Stimulated activated CD4-positive, alpha-beta T cell treated with anti-CD3 and anti-CD28 coated beads, Interleukin-15, amount 100 ng/mL, for 48 hours (primary cell): ENCODE measurements around the gene MUC4.
"Not testable (repeated sequence)": the region's sequence is repeated elsewhere in the genome, so short reads cannot be mapped to it uniquely, and the experiment has no call there.

ENCODE experiments used
- DNase-seq, 2 donors: peaks; one replicate each; pipeline ENCODE4 v3.0.0-alpha.2; 2020; ENCODE audit warnings: low read depth in 2 of 2

MUC4 gene

GRCh38 chr3:195813916-195814640, 2.3 kb upstream of the MUC4 start:
- no peak for DNase-seq

GRCh38 chr3:195812366-195812765, 637 bp upstream of the MUC4 start:
- no peak for DNase-seq

DNA sequence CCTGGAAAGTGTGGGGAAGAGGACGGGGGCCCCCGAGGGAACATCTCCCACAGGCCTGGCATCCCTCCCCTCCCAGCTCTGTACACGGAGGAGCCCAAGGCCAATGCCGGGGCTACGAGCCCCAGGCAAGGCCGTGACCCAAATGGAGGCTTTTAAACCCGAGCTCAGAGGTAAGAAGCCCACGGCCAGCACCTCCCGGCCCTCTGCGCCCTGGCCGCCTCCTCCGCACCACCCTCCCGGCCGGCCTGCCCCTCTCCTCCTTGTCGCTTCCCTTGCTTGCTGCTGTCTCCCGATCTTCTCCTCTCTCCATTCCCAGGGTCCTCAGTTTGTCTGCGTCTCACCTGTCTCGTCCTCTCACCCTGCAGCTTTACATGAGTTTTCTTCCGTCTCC, 1.3 kb downstream of the MUC4 start:
- no peak for DNase-seq

DNA sequence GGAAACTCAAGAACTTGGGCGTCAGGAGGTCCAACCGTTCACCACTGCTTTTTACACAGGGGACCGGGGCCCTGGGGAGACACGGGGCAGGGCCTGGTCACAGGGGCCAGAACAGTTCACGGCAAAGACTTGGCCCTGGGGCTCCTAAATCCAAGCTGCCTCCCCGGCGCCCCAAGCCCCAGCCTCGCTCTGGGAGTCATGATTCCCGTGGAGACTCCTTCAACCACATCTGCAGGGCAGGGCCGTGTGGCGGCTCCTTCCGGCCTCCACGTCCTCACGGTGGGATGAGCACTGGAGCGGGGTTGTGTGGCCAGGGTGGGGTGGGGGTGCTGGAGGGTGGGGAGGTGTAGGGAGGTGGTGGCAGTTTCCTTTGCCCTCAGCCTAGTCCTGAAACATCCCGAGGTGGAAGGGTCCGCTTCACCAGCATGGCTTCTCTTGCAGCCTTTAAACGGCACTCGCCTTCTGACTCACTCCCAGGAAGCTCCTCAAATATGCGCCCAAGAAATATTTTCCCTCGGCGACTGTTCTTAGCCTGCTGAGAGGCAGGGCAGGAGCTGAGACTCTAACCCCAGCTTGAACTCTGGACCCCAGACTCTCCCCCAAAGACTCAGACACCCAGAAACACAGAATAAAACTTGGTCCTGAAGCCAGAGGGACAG, 1.8 kb downstream of the MUC4 start:
- DNase-seq: no peak

GRCh38 chr3:195809291-195809785, 2.4 kb downstream of the MUC4 start:
- DNase-seq: no peak

- DNase-seq: no peak
These were observed 2.9 kb downstream of the MUC4 start for GRCh38 chr3:195808741-195809290.

- DNase-seq: no peak
These were observed 4.0 kb downstream of the MUC4 start for GRCh38 chr3:195807681-195808121.

DNA sequence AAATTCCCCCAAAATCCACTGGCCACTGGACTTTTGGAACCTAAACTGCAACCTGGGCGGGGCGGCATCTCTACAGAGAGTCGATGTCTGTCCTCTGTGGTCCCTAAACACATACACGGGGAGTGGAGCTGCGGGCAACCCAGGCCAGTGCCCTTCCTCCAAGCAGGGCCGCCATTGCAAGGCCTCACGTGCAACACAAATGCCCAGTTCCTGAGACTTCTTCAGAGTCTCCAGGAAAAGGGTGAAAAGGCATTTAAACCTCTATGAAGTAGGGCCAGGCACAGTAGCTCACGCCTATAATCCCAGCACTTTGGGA, 4.9 kb downstream of the MUC4 start:
- DNase-seq: no peak

DNA sequence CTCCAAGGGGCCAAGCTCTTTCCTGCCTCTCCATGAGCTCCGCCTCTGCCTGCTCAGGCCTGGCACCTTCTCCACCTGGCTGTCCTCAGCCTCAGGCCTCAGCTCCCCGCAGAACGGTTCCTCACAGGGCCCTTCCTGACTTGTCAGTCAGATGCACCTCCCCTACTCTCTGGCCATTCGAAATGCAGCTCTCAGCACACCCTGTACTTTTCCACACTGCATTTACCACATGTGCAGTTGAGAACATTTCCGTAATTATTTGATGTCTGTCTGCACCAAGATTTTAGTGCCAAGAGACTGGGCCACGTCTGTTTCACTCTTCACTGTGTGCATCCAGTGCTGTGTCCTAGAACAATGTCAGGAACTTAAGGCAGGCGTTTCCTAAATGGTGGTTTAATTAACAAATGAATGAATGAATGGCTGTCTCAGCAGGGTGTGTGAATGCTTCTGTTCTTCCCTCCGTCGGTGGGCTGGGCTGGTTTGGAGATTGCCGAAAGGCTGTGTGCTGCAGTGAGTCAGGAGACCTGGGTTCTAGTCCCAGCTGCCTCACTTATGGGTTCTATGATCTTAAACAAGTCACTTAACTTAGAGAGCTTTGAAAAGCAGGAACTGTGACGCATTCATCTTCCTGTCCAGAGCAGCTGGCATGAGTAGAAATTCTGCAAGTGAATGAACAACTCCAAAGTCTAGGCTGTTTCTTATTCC, 5.4 kb downstream of the MUC4 start:
- DNase-seq: no peak

DNA sequence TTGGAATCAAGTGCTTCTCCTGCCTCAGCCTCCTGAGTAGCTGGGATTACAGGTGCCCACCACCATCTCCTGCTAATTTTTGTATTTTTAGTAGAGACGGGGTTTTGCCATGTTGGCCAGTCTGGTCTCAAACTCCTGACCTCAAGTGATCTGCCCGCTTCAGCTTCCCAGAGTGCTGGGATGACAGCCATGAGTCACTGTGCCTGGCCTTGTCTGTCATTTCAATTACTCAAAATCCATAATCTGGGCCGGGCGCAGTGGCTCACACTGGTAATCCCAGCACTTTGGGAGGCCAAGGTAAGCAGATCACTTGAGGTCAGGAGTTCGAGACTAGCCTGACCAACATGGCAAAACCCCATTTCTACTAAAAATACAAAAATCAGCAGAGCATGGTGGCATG, 6.1 kb downstream of the MUC4 start:
- DNase-seq: not testable (repeated sequence)

DNA sequence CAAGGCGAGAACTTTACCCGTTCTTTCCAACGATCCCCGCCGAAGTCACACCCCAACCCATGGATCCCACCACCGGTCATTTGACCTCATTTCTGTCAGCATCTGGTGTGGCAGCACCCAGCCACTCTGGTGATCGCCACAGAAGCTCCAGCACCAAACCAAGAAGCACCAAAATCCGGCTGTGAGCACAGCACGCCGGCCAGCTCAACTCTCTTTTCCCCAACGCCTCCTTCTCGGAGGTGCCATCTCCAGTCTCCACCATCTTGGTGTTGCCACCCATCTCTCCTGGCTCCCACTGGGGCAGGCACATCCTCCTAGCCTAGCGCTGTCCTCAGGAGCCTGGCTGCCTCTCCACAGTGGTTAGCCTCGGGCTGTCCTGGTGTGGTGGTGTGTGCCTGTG, 6.5 kb downstream of the MUC4 start:
- DNase-seq: no peak

- DNase-seq: no peak
These were observed 8.3 kb downstream of the MUC4 start for GRCh38 chr3:195803289-195803908.

DNA sequence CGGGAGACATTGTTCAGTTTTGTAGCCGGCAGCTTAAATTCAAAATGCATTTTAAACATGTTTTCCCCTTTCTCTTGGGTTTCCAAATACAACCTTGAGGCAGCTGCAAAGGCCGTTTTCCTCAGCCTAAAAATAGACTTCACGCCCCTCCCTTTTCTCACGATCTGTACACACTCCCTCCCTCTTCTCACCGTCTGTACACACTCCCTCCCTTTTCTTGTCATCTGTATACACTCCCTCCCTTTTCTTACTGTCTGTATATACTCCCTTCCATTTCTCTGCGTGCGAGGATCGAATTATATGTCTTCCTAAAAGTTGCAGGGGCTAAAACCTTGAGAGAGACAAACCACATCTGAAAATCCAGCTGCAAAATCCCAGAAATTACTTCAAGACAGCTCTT, 8.9 kb downstream of the MUC4 start:
- DNase-seq: no peak

GRCh38 chr3:195802261-195802701, 9.4 kb downstream of the MUC4 start:
- no peak for DNase-seq

DNA sequence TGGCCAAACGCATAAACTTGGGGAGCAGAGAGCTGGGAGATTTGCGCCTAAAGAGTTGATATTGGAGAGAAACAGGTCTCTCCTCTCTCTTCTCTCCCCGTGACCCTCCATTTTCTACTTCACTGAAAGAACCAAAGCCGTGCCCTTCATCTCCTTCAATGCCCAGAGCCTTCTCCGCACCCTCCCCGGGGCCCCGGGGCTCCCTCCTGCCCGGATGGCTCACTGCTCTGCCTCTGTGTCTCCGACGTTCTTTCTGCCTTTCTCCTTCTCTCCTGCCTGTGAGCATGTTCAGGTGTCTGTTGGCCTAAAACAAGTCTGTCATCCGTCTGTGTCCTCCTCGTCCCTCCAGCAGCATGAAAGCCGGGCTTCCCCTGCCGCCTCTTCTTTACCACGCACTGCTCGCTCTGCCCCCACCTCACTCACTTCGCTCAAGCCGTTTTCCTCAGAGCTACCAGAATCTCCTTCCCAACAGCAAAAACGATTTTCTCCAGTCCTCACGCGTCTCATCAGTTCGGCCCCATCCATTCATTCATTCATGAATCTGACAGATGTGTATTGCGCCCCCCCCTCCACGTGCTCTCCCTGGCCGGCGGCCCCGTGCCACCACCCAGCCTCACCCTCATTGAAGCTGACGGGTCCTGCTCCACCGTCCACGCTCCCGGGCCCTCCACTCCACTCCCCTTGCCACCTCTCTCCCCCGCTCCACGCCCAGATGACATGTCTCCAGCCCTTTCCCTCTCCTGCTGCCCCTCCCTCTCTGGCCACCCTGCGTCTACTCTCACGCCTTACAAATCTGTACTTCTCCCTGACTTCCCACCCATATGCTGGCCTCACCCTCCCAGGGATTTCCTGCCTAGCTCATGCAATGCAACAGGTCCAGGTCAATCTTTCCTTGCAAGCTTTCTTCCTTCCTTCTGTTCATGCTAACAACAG, 10.2 kb downstream of the MUC4 start:
- no peak for DNase-seq

DNA sequence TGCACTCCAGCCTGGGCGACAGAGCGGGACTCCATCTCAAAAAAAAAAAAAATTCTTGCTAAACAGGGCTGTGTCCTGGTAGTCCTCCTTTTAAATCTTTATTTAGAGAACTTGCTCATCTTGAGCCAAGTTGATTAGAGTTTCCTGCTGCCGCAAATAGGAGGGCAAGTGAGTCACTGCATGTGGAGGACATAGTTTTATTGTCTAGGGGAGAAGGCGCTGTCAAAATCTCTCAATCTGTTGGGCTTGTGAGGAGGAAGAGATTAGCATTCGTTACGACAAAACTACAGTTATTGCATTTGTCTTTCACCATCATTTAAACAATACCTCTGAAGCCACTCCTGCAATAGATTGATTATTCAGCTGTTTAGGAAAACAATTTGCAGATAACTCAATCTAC, 11.5 kb downstream of the MUC4 start:
- DNase-seq: no peak

DNA sequence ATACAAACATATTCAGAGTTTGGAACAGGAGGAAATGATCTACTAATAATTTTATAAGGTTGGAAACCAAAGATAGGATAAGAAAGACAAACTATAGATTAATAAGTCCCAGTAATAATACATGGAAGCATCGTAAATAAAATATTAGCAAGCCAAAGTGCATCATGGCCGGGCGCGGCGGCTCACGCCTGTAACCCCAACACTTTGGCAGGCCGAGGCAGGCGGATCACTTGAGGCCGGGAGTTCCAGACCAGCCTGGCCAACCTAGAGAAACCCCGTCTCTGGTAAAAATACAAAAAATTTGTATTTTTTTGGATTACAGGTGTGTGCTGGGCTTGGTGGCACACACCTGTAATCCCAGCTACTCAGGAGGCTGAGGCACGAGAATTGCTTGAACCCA, 14.9 kb downstream of the MUC4 start:
- no peak for DNase-seq

DNA sequence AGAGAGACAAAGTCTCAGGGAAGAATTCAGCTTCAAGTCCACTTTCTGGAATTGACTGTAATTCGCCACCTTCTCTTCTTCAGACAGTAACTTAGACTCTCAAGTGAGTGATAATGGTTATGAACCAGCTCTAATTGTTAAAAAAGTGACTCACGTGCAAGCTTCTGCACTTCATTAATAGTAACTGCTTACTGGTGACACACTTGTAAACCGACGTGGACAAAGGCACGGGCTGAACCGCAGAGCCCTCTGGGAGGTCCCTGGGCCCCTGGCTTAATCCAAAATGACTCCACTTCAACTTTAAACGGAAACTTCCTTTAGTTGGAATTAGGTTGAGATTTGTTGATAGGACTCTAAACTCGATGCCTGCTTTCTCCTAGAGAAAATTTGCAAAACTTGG, 17.0 kb downstream of the MUC4 start:
- no peak for DNase-seq

GRCh38 chr3:195792621-195793020, 19.1 kb downstream of the MUC4 start:
- DNase-seq: not testable (repeated sequence)

GRCh38 chr3:195790901-195791300, 20.8 kb downstream of the MUC4 start:
- no peak for DNase-seq
